HG03103 (cell line): ENCODE measurements around the gene SH3PXD2B.
"Not testable (repeated sequence)": the region's sequence is repeated elsewhere in the genome, so short reads cannot be mapped to it uniquely, and the experiment has no call there.

ENCODE experiments used
- ATAC-seq: cut with Tn5 transposase; IDR thresholded peaks from one replicate; pipeline ENCODE4 v1.9.1; 2021; ENCODE audit warnings: low read depth; ENCODE audit not compliant: unreplicated experiment

SH3PXD2B gene

DNA sequence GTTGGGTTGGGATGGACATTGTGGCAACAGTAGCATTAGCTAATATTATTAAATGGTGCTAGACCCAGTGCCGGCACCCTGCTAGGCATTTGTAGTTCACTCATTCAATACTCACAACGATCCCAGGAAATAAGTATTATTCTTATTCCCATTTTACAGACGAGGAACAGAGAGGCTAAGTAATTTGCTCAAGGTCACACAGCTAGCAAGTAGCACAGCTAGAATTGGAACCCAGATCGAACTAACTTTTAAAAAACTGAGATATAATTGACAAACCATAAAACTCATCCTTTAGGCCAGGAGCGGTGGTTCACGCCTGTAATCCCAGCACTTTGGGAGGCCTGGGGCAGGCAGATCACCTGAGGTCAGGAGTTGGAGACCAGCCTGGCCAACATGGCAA is 79.5 kb downstream of the SH3PXD2B start:
- ATAC-seq: no peak

DNA sequence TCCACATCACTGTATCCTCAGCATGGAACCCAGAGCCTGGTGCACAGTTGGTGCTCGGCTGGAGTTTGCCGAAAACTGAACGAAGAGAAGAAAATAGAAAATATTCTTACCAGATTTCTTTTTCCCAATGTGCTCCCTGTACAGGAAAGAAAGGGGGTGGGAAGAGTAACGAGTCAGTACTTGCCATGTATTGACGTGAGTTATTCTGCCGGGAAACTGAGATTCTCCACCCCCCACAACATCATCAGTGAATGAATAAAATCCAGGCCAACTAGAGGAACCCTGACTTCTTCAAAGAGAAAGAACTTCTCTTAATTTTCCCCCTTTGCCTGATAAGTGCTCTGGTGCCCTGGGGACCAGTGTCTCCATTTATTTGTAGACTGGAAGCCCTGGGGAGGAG is 80.6 kb downstream of the SH3PXD2B start:
- ATAC-seq: no peak

DNA sequence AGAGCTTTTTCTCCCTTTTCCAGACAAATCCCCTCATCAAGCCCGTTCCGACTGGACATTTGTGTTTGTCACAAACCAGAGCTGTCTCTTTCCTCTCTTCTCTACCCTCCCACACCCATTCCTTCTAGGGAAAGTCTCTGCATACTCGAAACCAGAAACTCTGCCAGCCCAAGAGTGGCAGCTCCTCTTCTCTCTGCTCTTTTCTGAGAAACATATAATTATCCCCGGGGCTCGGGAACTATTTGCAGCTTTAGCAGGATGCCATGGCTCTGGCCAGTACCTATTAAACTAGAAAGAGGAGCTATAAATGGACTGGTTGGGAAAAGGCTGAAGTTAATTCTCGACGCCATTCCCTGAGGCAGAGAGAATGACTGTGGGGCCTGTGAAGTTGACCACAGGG is 82.6 kb downstream of the SH3PXD2B start:
- no peak for ATAC-seq

DNA sequence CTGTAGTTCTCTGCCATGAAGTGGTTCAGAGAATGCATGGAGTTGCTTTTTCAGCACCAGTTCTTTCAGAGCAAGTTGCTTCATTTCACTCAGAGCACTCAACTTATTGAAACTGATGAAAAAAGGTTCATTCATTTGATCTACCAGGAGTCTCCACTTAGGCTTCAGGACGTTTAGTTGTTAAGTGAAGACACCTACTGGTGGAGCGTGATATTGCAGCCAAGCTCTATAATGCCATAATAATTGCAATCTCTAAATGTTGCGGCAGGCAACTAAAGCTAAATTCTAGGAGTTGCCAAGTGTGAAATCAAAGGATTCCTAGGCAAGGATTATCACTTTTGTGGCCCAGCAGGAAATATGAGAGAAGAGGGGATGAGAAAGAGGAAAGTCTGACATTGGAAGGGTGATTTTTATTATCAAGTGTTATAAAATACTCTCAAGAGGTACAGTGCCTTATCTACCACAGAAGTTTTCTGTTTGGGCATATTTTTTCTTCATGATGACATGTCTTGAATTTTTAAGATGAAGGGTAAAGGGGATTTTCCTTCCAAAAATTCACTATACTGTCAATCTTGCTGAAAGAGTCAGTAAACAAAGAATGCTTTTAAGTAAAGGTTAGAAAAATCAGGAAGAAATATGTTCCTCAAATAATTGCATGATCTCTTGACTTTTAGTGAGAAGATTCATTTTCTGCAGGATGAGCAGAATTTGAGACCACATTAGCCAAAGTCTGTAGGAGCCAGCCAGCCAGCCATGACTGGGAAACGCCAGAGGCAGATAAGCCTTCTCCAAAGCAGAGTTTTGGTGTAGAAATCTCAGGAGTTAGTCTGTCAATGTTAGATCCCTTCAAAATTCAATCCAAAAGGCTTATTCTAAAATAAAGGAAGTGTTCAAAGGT is 83.4 kb downstream of the SH3PXD2B start:
- ATAC-seq: no peak

DNA sequence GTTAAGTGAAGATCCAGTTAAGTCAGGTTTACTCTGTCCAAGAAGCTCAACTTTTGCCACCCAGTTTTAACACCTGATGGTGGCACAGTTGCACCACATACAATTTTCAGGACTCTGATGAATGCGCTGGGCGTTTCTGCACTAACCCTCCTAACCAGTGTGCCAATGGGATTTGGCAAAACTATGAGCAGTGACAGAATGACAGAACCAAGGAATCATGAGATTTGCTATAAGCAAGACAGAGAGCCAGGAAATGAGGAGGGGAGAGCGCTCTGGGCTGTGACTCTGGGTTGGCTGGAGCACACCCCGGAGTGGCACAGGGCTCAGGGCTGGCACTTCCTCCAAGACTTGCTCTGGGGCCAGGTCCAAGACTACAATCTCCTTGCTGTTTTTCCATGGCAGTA is 84.1 kb downstream of the SH3PXD2B start:
- ATAC-seq: no peak

DNA sequence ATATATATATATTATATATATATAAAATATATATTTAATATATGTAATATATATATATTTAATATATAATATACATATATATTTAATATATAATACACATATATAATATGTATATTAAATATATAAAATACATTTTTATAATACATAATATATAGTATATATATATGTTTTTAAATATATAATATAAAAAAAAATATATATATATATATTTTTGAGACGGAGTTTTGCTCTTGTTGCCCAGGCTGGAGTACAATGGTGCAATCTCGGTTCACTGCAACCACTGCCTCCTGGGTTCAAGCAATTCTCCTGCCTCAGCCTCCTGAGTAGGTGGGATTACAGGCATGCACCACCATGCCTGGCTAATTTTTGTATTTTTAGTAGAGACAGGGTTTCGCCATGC is 85.6 kb downstream of the SH3PXD2B start:
- not testable (repeated sequence) for ATAC-seq

DNA sequence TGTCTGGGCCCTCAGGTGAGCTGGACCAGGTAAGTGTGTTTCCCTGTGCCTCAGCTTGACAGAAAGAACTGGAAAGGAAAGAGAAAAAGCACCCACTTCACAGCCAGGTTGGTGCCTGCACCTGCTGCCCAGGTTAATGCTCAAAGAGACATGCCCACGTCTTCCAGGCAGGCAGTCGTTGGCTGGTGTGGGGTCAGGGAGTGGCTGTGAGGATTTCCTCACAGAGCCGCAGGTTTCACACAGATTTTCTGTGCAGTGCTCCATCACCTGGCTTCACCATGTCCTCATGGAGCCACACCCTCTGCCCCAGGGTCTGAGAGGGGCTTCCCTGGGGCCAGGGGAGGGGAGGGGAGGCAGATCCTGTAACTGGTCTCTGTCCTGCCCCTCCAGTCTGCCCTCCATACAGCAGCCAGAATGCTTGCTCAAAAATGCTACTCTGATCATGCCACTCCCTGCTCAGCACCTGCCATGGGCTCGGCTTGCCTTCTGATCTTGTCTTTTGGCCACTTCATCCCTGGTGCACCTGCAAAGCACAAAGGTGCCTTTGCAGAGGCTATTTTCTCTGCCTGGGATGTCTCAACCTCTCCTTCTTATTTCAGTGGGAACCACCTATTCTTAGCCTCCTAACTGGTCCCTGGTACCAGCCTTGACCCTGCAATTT is 88.2 kb downstream of the SH3PXD2B start:
- ATAC-seq: no peak

DNA sequence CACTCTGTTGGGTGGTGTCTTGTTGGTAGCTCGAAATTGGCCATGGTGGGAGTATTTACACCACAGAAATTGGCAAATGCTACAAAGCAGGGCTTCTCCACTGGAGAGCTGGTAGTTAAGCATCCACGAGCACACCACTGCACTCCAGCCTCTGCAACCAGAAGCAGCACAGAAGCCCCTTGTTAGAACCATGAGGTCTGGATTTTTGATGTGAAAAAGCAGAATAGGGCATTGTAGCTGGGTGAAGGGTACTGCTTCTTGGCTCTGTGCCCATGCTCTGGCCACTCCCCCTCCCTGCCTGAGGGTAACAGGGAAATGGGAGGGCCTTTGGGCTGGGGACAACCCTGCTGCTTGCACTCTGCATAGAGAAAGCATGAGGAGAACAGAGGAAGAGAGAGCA is 89.6 kb downstream of the SH3PXD2B start:
- no peak for ATAC-seq

DNA sequence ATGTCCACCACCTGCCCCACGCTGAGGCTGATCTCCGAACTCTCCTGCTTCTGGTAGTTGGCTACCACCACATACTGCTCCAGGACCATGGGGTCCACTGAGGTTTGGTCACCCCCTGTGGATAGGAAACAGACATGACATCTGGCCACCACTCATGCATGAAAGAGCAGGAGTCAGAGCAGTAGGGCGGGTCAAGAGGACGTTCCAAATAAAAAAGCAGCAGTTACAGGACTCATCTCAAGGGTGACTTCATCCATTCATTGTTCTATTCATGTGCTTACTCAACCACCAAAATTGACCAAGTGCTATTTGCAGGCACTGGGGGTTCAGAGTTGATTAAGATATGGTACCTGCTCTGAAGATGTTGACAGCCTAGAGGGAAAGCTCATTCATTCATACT is 91.6 kb downstream of the SH3PXD2B start:
- no peak for ATAC-seq

DNA sequence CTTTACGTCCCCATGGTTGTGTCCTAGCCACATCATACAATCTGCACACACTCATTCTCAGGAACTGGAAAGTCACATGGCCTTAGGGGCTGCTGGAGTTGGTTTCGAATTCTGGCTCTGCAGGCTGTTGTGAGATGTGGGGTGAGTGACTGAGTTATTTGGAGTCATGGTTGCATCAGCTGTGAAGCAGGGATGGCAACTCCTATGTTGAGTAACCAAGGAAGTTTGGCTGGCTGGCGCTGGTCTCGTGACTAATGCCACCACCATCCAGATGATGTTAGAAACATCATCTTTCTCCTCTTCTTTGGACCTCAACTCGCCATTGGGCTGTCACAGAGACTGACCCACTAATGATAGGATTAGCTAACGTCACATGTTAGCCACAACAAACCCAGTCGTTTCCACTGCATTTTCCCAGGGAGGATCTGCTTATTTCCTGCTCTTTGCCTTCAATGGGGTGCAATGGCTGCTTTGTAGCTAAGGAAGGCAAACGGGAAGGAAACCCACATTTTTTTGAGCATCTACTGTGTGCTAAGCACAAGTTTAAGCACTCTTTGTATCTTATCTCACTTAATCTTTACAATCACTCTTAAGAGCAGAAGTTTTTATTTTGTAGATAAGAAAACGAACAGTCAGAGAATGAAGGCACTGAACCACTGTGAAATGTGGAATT is 92.6 kb downstream of the SH3PXD2B start:
- no peak for ATAC-seq

DNA sequence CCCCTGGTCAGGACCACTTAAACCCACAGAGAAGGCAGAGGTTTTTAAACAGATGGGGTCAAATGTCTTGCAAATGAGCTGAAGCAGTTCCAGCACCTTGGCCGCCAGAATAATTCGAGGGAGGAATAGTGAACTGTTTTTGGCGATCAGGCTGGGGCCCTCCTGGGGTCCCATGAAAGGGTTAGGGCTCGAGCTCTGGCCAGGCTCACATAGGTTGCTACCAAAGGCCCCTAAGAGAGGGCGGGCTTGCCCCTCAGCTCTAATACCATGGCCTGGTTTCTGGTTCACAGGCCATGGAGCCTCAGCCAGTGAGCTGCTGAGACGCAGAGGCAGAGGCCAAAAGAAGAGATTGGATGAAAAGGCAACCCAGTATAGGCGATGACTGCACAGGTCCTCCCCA is 96.0 kb downstream of the SH3PXD2B start:
- ATAC-seq: no peak

DNA sequence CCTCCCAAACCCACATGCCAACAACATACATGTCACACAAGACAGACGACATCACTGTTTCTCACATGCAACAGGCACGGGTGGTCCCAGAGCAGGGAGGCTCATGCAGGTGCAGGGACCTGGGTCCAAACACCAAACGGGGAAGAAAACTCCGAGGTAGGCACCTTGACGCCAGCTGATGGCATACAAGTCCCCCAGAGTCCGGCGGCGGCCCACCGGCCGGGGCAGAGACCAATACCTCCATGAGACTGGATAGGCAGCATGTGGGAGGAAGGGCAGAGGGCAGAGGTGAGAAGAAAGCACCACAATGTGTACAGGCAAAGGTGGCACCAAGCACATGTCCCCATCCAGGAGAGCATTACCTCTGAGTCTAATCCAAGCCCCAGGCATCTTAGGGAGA is 97.8 kb downstream of the SH3PXD2B start:
- ATAC-seq: no peak

DNA sequence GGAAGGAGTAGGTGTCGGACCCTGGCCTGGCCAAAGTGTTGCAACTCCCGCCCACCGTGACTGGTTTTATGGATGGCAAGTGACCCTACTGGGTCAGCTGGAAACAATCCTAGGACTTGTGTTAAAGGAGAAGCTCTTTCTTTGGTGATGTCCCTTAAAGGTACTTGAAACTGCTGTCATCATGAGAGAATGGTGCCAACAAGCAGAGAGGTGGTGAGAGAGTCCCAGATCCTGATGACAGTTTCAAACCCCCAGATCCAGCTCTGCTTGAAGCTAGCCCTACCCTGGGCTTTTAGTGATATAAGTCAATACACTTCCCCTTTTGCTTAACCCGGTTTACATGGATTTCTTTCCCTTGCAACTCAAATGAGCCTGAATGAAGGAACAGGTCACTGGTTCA is 98.3 kb downstream of the SH3PXD2B start:
- ATAC-seq: no peak

DNA sequence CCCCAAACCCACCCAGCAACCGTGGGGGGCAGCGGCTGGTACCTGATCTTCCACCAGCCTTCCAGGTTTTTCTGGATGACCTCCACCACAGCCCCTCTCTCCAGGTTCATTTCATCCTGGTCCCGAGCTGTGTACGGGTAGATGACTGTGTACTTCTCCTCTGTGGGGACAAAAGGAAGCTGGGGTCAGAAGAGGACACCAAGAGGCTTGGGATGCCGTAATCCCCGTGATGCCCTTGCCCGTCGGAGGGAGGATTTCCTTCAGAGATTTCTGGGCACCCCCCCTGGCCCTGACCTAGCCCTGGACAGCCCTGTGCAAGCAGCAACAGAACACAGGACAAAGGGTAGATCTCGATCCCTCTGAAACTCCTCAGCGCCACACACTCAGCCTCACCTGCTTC is 100.5 kb downstream of the SH3PXD2B start:
- ATAC-seq: no peak

DNA sequence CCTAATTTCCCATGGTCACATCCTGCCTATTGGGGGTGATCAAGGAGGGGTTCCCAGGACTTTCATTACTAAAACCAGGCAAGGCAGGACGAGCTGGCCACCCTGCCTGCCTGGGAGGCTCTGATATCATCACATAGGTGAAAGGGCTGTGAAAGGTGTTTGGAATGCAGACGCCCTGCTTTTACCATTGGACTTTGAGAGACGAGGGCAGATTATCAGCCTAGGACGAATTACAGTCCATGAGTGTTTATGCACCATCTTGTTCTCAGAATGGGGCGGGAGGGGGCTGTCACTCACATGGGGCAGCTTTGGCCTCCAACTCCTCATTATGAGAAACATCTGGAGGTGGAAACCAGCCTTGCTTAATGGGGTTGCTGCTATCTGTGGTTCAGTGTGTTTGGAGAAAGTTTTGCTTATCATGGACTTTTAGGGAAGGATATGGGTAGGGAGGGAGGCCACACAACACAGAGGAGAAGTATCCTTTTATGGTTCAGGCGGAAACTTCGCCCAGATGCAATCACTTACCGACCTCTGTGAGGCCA is 101.0 kb downstream of the SH3PXD2B start:
- ATAC-seq: no peak

DNA sequence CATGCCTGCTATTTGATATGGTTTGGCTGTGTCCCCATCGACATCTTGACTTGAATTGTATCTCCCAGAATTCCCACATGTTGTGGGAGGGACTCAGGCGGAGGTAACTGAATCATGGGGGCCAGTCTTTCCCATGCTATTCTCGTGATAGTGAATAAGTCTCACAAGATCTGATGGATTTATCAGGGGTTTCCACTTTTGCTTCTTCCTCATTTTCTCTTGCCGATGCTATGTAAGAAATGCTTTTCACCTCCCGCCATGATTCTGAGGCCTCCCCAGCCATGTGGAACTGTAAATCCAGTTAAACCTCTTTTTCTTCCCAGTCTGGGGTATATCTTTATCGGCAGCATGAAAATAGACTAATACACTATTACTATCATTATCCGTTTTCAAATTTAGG is 101.8 kb downstream of the SH3PXD2B start:
- not testable (repeated sequence) for ATAC-seq

DNA sequence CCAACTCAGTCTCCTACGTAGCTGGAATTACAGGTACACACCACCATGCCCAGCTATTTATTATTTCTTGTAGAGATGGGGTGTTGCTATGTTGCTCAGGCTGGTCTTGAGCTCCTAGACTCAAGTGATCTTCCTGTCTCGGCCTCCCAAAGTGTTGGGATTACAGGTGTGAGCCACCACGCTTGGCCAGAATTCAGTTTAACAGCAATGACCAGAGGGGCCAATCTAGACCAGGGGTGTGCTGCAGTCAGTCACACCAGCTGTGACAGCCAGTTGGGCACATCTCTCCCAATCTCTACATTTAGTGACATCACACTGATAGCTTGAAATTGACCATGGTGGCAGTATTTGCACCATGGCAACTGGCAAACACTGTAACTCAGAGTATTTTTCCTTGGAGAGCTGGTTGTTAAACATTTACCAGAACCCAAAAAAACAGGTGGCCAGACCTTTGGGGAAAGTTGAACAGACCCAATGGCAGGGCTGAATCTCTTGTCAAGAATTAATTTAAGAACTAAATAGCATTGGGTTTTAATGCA is 103.0 kb downstream of the SH3PXD2B start:
- ATAC-seq: no peak

DNA sequence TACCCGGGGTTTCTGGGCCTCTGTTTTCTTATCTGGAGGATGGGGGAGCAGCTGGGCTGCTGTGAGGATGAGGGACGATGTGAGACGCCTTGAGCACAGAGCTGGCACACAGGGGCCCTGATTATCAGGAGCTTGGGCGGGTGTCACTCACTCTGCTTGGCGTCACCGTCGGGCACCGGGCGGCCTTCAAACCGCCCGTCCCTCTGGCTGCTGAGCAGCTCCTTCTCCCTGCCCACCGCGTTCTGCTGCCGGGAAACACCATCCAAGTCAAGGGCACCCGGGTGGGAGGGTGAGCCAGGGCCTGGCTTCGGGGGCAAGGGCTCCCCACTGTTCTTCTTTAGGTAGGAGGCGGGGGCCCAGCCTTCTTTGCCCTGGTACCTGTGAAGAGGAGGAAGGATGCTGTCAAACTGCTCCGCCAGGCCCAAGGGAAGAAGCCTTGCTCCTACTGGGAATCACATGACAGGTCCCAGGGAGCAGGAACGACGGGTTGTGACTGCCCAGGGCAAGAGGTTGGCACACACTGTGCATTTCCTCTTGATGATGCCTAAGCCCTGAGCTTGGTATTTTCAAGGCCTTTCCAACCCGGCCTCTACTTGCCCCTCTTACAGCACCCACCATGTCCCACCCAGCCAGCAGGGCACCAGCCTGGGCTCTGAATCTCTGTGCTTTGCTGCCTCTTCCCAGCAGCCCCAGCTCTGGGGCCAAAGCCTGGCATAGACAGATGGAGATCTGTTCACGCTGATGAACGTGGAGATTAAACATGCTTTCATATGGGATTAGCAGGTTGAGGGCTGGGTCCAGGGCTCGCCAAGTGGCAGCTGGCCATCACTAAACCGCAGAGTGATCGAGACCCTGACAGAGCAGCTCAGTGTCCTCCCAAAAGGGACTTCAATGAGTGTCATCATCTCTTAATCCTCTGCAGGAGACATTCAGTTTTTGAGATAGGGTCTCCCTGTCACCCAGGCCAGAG is 103.8 kb downstream of the SH3PXD2B start:
- ATAC-seq: no peak

DNA sequence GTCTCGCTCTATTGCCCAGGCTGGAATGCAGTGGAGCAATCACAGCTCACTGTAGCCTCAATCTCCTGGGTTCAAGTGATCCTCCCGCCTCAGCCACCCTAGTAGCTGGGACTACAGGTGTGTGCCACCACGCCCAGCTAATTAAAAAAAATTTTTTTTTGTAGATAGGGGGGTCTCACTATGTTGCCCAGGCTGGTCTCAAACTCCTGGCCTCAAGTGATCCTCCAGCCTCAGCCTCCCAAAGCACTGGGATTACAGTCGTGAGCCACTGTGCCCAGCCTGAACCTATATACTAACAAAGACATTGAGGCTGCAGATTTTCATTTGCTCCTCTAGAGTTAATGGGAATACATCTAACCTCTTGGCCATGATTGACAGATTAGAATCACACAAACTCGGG is 105.6 kb downstream of the SH3PXD2B start:
- ATAC-seq: not testable (repeated sequence)

DNA sequence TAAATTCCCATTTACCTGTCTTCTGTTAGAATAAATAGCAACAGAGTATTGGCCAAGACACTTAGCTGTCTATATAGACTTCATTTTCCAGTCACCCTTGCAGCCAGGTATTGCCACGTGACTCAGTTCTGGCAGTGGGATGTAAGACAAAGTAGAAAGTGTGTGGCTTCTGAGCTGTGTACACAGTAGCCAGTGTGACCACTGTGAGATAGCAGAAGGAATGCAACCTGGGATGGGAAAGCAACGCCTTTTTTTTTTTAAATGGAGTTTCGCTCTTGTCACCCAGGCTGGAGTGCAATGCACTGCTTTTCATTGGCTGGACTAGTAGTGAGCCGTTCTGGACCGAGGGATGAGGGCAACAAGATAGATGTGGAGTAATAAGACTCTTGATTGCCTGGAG is 106.2 kb downstream of the SH3PXD2B start:
- ATAC-seq: no peak
